HEK293T (cell line): Measurements from ENCODE around the gene ZNF599.

Experiments
- FOXM1 ChIP-seq: fragments of 450-650 bp; IDR thresholded peaks from 2 replicates; pipeline ENCODE4 v1.6.1; 2017; ENCODE audit warnings: mild to moderate bottlenecking, borderline replicate concordance
- SP1 ChIP-seq: fragments of 450-650 bp; IDR thresholded peaks from 2 replicates; pipeline ENCODE4 v1.6.1; 2017

- no peak for TF ChIP-seq SP1
- no peak for TF ChIP-seq FOXM1
Observed at GRCh38 chr19:34757441-34757840, 15.6 kb downstream of the ZNF599 start.
